Measurements from ENCODE around the gene NUCB2. TPM values are rescaled to one million over a fixed set of nuclear protein-coding genes. Genes with fewer than 3 reads are reported as not detected.

NUCB2 gene
- total and polyA plus RNA-seq, 2 donors from 2014 or later = 73.0 to 93.5 TPM

DNA sequence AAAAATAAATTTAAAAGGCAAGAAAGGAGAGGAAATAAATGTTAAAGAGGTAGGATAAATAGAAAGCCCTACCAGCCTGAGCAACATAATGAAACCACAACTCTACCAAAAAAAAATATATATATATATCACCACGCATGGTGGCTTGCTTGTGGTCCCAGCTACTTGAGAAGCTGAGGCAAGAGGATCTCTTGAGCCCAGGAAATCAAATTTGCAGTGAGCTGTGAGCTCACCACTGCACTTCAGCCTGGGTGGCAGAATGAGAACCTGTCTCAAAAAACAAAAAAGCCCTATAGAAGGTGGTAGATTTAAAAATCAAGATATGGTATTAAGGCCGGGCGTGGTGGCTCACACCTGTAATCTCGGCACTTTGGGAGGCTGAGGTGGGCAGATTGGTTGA, 10.5 kb downstream of the NUCB2 start:
- Histone ChIP-seq H3K27me3 (ENCODE audit: control insufficient read depth, insufficient read depth, low read length) (no peaks in the 10 kb centered on the region), H3K9ac (ENCODE audit: low read length in 3 of 3) (no peak overlapping the region), H3K4me1 (ENCODE audit: control insufficient read depth in 2 of 3, insufficient read depth in 2 of 3, low read depth in 1 of 3, low read length in 3 of 3) (no peaks in the 10 kb centered on the region), H3K27ac (ENCODE audit: low read depth in 2 of 2, low read length in 2 of 2) (no peak overlapping the region), H3K4me3 (ENCODE audit: low read length in 3 of 3) (no peak overlapping the region), H3K36me3 (ENCODE audit: control insufficient read depth in 2 of 3, insufficient read depth in 3 of 3, low read length in 3 of 3) (no peaks in the 10 kb centered on the region), H3K9me3 (ENCODE audit: control insufficient read depth in 2 of 3, insufficient read depth in 1 of 3, low read length in 3 of 3) (no peaks in the 10 kb centered on the region)
- TF ChIP-seq, protein P1, sequence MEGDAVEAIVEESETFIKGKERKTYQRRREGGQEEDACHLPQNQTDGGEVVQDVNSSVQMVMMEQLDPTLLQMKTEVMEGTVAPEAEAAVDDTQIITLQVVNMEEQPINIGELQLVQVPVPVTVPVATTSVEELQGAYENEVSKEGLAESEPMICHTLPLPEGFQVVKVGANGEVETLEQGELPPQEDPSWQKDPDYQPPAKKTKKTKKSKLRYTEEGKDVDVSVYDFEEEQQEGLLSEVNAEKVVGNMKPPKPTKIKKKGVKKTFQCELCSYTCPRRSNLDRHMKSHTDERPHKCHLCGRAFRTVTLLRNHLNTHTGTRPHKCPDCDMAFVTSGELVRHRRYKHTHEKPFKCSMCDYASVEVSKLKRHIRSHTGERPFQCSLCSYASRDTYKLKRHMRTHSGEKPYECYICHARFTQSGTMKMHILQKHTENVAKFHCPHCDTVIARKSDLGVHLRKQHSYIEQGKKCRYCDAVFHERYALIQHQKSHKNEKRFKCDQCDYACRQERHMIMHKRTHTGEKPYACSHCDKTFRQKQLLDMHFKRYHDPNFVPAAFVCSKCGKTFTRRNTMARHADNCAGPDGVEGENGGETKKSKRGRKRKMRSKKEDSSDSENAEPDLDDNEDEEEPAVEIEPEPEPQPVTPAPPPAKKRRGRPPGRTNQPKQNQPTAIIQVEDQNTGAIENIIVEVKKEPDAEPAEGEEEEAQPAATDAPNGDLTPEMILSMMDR (IDR thresholded peaks at IDR 0.05; ENCODE audit: borderline replicate concordance, extremely low read depth, insufficient read depth) = no peak
- intact Hi-C loops (cut with DNase I) = no loop called here
- FAIRE-seq (no peak), DNase-seq (no peak)

DNA sequence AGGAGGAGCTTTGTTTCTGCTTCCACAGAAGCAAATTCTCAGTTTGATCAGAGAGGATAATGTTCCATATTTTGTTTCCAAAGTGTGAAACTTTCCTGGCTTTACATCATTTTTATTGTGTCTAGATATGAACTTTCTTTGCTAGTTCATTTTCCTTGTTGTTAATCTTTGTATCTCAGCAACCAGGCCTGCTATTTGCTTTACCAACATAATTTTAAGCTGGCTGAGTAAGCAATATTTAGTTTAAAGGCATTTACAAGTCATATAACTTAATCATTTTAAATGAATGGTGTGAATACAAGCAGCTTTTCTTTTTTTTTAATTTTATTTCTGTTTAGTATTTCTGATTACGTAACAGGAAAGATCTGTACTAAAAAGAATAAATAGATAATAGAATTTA, 15.2 kb downstream of the NUCB2 start:
- Histone ChIP-seq H3K4me1 (ENCODE audit: control insufficient read depth in 2 of 3, insufficient read depth in 2 of 3, low read depth in 1 of 3, low read length in 3 of 3) (peaks cover 0 to 2% (median 0%) of the 10 kb centered on the region in 3 donors), H3K27me3 (ENCODE audit: control insufficient read depth, insufficient read depth, low read length) (no peaks in the 10 kb centered on the region), H3K9ac (ENCODE audit: low read length in 3 of 3) (no peak overlapping the region), H3K27ac (ENCODE audit: low read depth in 2 of 2, low read length in 2 of 2) (no peak overlapping the region), H3K9me3 (ENCODE audit: control insufficient read depth in 2 of 3, insufficient read depth in 1 of 3, low read length in 3 of 3) (no peaks in the 10 kb centered on the region), H3K36me3 (ENCODE audit: control insufficient read depth in 2 of 3, insufficient read depth in 3 of 3, low read length in 3 of 3) (peaks cover 0 to 5% (median 0%) of the 10 kb centered on the region in 3 donors), H3K4me3 (ENCODE audit: low read length in 3 of 3) (no peak overlapping the region)
- no peak for DNase-seq
- no peak for FAIRE-seq
- TF ChIP-seq, protein P1 (IDR thresholded peaks at IDR 0.05; ENCODE audit: borderline replicate concordance, extremely low read depth, insufficient read depth) = no peak
- intact Hi-C loops (cut with DNase I) = no loop called here

DNA sequence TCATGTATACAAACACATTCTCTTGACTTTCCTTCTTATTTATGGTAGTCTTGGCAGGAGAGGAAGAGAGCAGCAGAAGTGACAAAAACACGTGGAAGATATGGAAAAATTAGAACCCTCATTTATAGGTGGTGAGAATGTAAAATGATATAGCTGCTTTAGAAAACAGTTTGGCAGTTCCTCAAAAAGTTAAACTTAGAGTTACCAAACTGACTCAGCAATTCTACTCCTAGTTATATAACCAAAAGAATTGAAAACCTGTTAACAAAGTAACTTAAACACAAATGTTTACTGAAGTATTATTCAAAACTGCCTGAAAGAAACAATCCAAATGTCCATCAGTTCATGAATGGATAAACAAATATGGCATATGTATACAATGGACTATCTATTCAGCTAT, 16.8 kb downstream of the NUCB2 start:
- intact Hi-C loops (cut with DNase I) = no loop called here
- H3K9ac ChIP-seq (ENCODE audit: low read length in 3 of 3) = no peak overlapping the region
- DNase-seq (no peak), FAIRE-seq (no peak)
- peaks cover 0 to 2% (median 0%) of the 10 kb centered on the region in 3 donors for H3K4me1 ChIP-seq (ENCODE audit: control insufficient read depth in 2 of 3, insufficient read depth in 2 of 3, low read depth in 1 of 3, low read length in 3 of 3)
- no peaks in the 10 kb centered on the region for H3K9me3 ChIP-seq (ENCODE audit: control insufficient read depth in 2 of 3, insufficient read depth in 1 of 3, low read length in 3 of 3)
- H3K27me3 ChIP-seq (ENCODE audit: control insufficient read depth, insufficient read depth, low read length) = no peaks in the 10 kb centered on the region
- no peak overlapping the region for H3K4me3 ChIP-seq (ENCODE audit: low read length in 3 of 3)
- TF ChIP-seq, protein P1 (IDR thresholded peaks at IDR 0.05; ENCODE audit: borderline replicate concordance, extremely low read depth, insufficient read depth) = no peak
- H3K36me3 ChIP-seq (ENCODE audit: control insufficient read depth in 2 of 3, insufficient read depth in 3 of 3, low read length in 3 of 3) = peaks cover 0 to 7% (median 3%) of the 10 kb centered on the region in 3 donors
- H3K27ac ChIP-seq (ENCODE audit: low read depth in 2 of 2, low read length in 2 of 2) = no peak overlapping the region

DNA sequence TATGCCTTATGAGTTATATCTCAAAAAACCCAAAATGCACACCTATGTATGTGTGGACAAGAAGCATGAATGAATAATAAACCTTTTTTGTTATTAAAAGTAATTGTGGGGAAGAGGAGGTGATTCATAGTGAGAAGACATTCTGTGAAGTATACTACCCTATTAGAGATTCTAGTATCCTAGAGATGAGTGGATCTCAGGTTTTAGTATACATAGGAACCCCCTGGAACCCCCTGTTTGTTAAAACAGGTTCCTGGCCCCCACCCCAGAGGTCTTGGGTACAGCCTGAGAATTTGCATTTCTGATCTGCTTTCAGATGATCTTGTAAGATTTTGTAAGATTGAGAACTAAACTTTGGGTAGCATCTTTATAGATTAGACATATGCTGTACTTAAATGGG, 17.5 kb downstream of the NUCB2 start:
- Histone ChIP-seq H3K9me3 (ENCODE audit: control insufficient read depth in 2 of 3, insufficient read depth in 1 of 3, low read length in 3 of 3) (no peaks in the 10 kb centered on the region), H3K27me3 (ENCODE audit: control insufficient read depth, insufficient read depth, low read length) (no peaks in the 10 kb centered on the region), H3K4me3 (ENCODE audit: low read length in 3 of 3) (no peak overlapping the region), H3K27ac (ENCODE audit: low read depth in 2 of 2, low read length in 2 of 2) (no peak overlapping the region), H3K4me1 (ENCODE audit: control insufficient read depth in 2 of 3, insufficient read depth in 2 of 3, low read depth in 1 of 3, low read length in 3 of 3) (peaks cover 0 to 2% (median 0%) of the 10 kb centered on the region in 3 donors), H3K36me3 (ENCODE audit: control insufficient read depth in 2 of 3, insufficient read depth in 3 of 3, low read length in 3 of 3) (peaks cover 0 to 7% (median 3%) of the 10 kb centered on the region in 3 donors), H3K9ac (ENCODE audit: low read length in 3 of 3) (no peak overlapping the region)
- intact Hi-C loops (cut with DNase I) = no loop called here
- no peak for FAIRE-seq
- TF ChIP-seq, protein P1 (IDR thresholded peaks at IDR 0.05; ENCODE audit: borderline replicate concordance, extremely low read depth, insufficient read depth) = no peak
- no peak for DNase-seq

Measured in kidney (tissue), 14 donors.